Left lung (tissue), 10 donors: ENCODE data around the gene TSPAN14. TPM values are rescaled to one million over a fixed set of nuclear protein-coding genes. Genes with fewer than 3 reads are reported as not detected.

Source experiments
- ATAC-seq: fragments of 200-7000 bp; cut with Tn5 transposase; one replicate; pipeline ENCODE4 v1.9.1; 2020; ENCODE audit warnings: moderate library complexity
- DNase-seq, 4 donors: peaks; one replicate each; pipeline ENCODE4 v3.0.0-alpha.2; 2013 to 2020
- H3K27ac ChIP-seq, 2 donors: fragments of 200-600 bp; sonication (generic) in 1 of 2; one replicate each; pipeline versions ENCODE4 v1.5.0 to v1.8.0; 2020 to 2021
- H3K27me3 ChIP-seq, 2 donors: fragments of 200-600 bp; sonication (generic) in 1 of 2; one replicate each; pipeline versions ENCODE4 v1.5.0 to v1.8.0; 2020 to 2021
- H3K36me3 ChIP-seq, 2 donors: fragments of 200-600 bp; sonication (generic) in 1 of 2; one replicate each; pipeline versions ENCODE4 v1.5.0 to v1.8.0; 2020 to 2021
- H3K4me1 ChIP-seq, 2 donors: fragments of 200-600 bp; one replicate each; pipeline ENCODE4 v1.8.0; 2021
- H3K4me3 ChIP-seq, 2 donors: fragments of 200-600 bp; sonication (generic) in 1 of 2; one replicate each; pipeline versions ENCODE4 v1.5.0 to v1.8.0; 2020 to 2021; ENCODE audit warnings: mild to moderate bottlenecking in 1 of 2
- H3K9me3 ChIP-seq, 2 donors: fragments of 200-600 bp; sonication (generic) in 1 of 2; one replicate each; pipeline versions ENCODE4 v1.5.0 to v1.8.0; 2020 to 2021
- intact Hi-C, 2 donors: fragments of 100-400 bp; cut with DNase I; formaldehyde crosslinking; loops; one replicate each; pipeline versions ENCODE4 v1.11.2 to v1.14.2; 2022
- polyA plus RNA-seq, 6 donors: library from polyadenylated mRNA; unstranded; fragments of 120-200 nt; gene quantifications; one replicate each; pipeline ENCODE4 v1.2.1, GENCODE V29; 2013; ENCODE audit not compliant: insufficient read length in 6 of 6
- total RNA-seq, 2 donors: library from RNA; stranded (reverse); fragmentation: NEBNext Ultra II Directional; extraction: Animal tissue kit (Norgen Biotek cat#: 25700); gene quantifications; one replicate each; pipeline ENCODE4 v1.2.1, GENCODE V29; 2021
- TF ChIP-seq, protein P1 (sequence below), 2 donors: fragments of 200-600 bp; sonication (generic) in 1 of 2; IDR thresholded peaks; one replicate each; pipeline versions ENCODE4 v1.5.0 to v1.8.0; 2021; ENCODE audit warnings: antibody characterized with exemption in 2 of 2
- donor health status: DM: no; HTN: yes; CAD: no.
- donor health status: DM: no; HTN: no; CAD: no.

The TSPAN14 gene
- total and polyA plus RNA-seq, 8 donors = 76.4 to 158 (median 85.9) TPM

GRCh38 chr10:80468806-80469421, 14.8 kb downstream of the TSPAN14 start:
- intact Hi-C loops = no loop called here
- TF ChIP-seq, protein P1, sequence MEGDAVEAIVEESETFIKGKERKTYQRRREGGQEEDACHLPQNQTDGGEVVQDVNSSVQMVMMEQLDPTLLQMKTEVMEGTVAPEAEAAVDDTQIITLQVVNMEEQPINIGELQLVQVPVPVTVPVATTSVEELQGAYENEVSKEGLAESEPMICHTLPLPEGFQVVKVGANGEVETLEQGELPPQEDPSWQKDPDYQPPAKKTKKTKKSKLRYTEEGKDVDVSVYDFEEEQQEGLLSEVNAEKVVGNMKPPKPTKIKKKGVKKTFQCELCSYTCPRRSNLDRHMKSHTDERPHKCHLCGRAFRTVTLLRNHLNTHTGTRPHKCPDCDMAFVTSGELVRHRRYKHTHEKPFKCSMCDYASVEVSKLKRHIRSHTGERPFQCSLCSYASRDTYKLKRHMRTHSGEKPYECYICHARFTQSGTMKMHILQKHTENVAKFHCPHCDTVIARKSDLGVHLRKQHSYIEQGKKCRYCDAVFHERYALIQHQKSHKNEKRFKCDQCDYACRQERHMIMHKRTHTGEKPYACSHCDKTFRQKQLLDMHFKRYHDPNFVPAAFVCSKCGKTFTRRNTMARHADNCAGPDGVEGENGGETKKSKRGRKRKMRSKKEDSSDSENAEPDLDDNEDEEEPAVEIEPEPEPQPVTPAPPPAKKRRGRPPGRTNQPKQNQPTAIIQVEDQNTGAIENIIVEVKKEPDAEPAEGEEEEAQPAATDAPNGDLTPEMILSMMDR (IDR thresholded peaks at IDR 0.05) = no peak
- no peaks in the 10 kb centered on the region for H3K9me3 ChIP-seq
- peak; percentile 6 for ATAC-seq
- DNase-seq = peak in 1 of 4 donors; percentile 63
- H3K4me3 ChIP-seq = peak overlapping the region in 1 of 2 donors; percentile 13
- peaks cover 0 to 44% of the 10 kb centered on the region in 2 donors for H3K36me3 ChIP-seq
- H3K27me3 ChIP-seq = no peaks in the 10 kb centered on the region
- peaks cover 60 to 100% of the 10 kb centered on the region in 2 donors for H3K4me1 ChIP-seq
- H3K27ac ChIP-seq = peak overlapping the region; percentile 71 to 98

GRCh38 chr10:80470266-80470665, 16.2 kb downstream of the TSPAN14 start:
- Histone ChIP-seq H3K9me3 (no peaks in the 10 kb centered on the region), H3K4me1 (peaks cover 59 to 100% of the 10 kb centered on the region in 2 donors), H3K4me3 (no peak overlapping the region), H3K36me3 (peaks cover 0 to 45% of the 10 kb centered on the region in 2 donors), H3K27ac (peak overlapping the region; percentile 47 to 98), H3K27me3 (no peaks in the 10 kb centered on the region)
- ATAC-seq = no peak
- no peak for DNase-seq
- intact Hi-C loops = no loop called here
- TF ChIP-seq, protein P1 (IDR thresholded peaks at IDR 0.05) = no peak

DNA sequence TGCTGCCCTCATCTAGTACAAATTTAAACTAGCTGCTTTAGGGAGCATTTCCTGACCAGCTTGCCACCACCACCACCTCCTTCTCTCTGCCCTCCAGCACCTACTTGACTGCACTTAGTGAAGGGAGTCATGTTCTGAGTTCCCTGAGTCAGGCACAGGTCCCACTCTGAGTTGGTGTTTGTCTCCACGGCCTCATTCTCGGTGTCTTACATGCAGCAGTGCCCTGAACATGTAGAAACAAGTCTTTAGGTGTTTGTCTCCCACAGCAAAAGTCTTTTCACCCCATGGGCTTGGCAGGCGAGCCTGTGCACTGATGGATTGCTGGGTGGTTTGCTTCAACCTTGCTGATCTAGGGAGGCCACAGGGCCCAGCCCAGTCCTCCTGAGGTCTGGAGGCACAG, 16.9 kb downstream of the TSPAN14 start:
- intact Hi-C loops = no loop called here
- DNase-seq = no peak
- Histone ChIP-seq H3K27me3 (no peaks in the 10 kb centered on the region), H3K9me3 (no peaks in the 10 kb centered on the region), H3K4me1 (peaks cover 53 to 100% of the 10 kb centered on the region in 2 donors), H3K4me3 (no peak overlapping the region), H3K27ac (peak overlapping the region; percentile 47 to 98), H3K36me3 (peaks cover 0 to 45% of the 10 kb centered on the region in 2 donors)
- peak; percentile 41 for ATAC-seq
- TF ChIP-seq, protein P1 (IDR thresholded peaks at IDR 0.05) = no peak

GRCh38 chr10:80471715-80472233, 17.7 kb downstream of the TSPAN14 start:
- intact Hi-C loops = no loop called here
- peaks cover 45 to 100% of the 10 kb centered on the region in 2 donors for H3K4me1 ChIP-seq
- no peak overlapping the region for H3K4me3 ChIP-seq
- peak; percentile 65 for ATAC-seq
- DNase-seq = no peak
- peak overlapping the region; percentile 47 to 98 for H3K27ac ChIP-seq
- no peaks in the 10 kb centered on the region for H3K27me3 ChIP-seq
- H3K36me3 ChIP-seq = peaks cover 0 to 45% of the 10 kb centered on the region in 2 donors
- TF ChIP-seq, protein P1 (IDR thresholded peaks at IDR 0.05) = no peak
- H3K9me3 ChIP-seq = no peaks in the 10 kb centered on the region

DNA sequence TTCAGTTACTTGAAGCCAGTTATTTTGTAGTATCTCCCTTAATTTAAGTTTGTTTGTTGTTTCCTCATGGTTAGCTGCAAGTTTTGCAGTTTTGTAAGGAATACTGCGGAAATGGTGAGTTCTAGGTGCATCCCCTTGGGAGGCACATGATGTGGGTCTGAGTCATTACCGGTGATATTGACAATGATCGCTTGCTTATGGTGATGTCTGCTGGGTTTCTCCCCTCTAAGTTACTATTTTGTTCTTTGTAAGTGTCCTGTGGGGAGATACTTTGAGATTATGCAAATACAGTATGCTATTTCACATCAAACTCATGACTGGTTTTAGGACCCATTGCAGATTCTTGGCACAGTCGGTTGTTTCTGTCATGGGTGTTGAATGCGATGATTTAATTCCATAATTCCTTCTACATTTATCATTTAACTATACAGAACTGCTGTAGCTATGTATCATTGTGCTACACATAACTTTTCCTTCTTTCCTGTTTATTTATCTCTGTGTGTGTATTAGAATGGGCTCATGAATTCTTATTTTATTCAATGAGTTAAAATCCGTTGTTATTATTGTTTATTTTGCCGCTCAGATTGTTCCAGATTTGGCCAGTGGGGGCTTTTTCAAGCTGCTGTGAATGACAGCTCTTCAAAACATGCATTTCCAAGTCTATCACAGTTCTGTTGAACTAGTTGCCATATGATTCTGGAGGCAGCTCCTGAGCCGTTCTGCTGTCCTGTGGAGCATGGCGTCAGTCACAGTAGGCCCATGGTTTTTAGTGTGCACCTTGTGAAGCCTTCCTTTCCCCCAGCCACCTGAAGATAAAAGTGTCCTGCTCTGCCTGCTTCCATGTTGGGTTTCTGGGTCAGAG, 18.4 kb downstream of the TSPAN14 start:
- TF ChIP-seq, protein P1 (IDR thresholded peaks at IDR 0.05) = no peak
- H3K9me3 ChIP-seq = no peaks in the 10 kb centered on the region
- peak overlapping the region; percentile 47 to 98 for H3K27ac ChIP-seq
- peaks cover 0 to 45% of the 10 kb centered on the region in 2 donors for H3K36me3 ChIP-seq
- no peak for DNase-seq
- intact Hi-C loops = no loop called here
- no peak for ATAC-seq
- no peak overlapping the region for H3K4me3 ChIP-seq
- no peaks in the 10 kb centered on the region for H3K27me3 ChIP-seq
- peaks cover 38 to 100% of the 10 kb centered on the region in 2 donors for H3K4me1 ChIP-seq
